ENCODE data around the gene PCSK4. TPM values are rescaled to one million over a fixed set of nuclear protein-coding genes. Genes with fewer than 3 reads are reported as not detected.

Gene PCSK4
- total RNA-seq, 2 experiments from 2014 or later: 1.5 to 1.7 TPM

DNA sequence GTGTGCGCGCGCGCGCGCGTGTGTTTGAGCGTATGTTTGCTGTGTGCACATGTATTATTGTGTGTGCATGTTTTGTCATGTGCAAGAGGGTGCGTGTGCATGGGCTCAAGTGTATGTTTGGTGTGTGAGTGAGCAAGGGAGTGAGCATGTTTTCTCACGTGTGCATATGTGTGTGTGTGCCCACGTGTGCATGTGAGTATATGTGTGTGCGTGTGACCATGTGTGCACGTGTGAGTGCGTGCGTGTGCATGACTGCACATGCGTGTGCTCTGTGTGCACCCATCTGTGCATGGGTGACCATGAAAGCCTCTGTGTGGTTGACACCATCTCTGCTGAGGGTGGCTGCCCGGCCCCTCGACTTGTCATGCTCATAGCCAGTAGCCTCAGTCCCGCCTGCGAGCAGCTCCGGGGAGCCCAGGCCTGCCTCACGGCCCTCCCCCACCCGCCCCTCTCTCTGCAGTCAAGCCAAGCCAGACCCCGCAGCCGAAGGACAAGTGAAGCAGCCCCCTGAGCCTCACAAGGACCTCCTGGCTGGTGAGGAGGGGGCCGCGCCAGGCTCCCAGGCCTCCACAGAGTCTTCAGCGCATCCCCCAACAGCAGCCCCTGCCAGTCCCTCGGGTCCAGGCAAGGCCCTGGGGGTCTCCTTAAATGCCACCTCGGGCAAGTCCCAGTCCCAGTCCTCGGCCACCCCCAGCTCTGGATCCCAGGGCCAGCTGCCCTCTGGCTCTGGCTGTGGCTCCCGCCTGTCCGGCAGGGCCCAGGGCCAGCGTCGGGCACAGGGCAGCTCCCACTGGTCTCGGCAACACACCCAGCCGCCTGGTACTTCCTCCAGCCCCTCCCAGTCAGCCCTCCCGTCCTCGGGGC, 6.8 kb upstream of the PCSK4 start:
- intact Hi-C loops (cut with micrococcal nuclease): no loop called here
- H3K27me3 Mint-ChIP-seq (ENCODE audit: low read depth): peaks cover under 1% of the 10 kb centered on the region
- CTCF ChIA-PET: no interaction called here
- no peak overlapping the region for H3K27ac Mint-ChIP-seq
- peaks cover 1% of the 10 kb centered on the region for H3K4me1 Mint-ChIP-seq (ENCODE audit: low read depth)
- no peak overlapping the region for H3K4me3 Mint-ChIP-seq
- no peaks in the 10 kb centered on the region for H3K9me3 Mint-ChIP-seq
- no peak for DNase-seq
- no peaks in the 10 kb centered on the region for H3K36me3 Mint-ChIP-seq (ENCODE audit: low read depth)

DNA sequence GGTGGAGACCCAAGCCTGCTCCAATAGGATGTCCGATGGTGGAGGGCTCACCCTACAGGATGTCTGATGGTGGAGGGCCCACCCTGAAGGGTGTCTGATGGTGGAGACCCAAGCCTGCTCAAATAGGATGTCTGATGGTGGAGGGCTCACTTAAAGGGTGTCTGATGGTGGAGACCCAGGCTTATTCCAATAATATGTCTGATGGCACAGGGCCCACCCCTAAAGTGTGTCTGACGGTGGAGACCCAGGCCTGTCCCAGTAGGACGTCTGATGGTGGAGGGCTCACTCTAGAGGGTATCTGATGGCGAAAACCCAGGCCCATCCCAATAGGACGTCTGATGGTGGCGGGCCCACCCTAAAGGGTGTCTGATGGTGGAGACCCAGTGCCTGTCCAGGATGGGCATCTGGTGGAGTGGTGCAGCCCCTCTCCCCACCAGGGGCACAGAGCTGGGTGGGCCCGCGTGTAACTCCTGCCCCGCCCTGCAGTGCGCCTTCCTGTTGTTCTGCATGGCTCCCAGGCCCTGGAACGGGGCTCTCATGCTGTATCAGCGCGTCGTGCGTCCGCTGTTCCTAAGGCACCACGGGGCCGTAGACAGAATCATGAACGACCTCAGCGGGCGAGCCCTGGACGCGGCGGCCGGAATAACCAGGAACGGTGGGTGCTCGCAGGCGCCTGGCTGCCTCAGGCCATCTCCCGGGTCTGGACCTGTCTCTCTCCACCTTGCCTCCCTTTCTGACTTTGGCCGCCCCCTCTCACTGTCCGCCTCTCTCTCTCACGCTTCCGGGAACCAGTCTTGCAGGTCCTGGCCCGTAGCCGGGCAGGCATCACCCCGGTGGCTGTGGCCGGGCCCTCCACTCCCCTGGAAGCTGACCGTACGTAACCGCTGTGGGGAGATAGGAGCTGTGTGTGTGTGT, 5.9 kb upstream of the PCSK4 start:
- H3K27ac Mint-ChIP-seq: no peak overlapping the region
- no peaks in the 10 kb centered on the region for H3K36me3 Mint-ChIP-seq (ENCODE audit: low read depth)
- H3K27me3 Mint-ChIP-seq (ENCODE audit: low read depth): peaks cover 4% of the 10 kb centered on the region
- H3K9me3 Mint-ChIP-seq: no peaks in the 10 kb centered on the region
- peaks cover 5% of the 10 kb centered on the region for H3K4me1 Mint-ChIP-seq (ENCODE audit: low read depth)
- no peak for DNase-seq
- CTCF ChIA-PET: no interaction called here
- H3K4me3 Mint-ChIP-seq: no peak overlapping the region
- intact Hi-C loops (cut with micrococcal nuclease): no loop called here

DNA sequence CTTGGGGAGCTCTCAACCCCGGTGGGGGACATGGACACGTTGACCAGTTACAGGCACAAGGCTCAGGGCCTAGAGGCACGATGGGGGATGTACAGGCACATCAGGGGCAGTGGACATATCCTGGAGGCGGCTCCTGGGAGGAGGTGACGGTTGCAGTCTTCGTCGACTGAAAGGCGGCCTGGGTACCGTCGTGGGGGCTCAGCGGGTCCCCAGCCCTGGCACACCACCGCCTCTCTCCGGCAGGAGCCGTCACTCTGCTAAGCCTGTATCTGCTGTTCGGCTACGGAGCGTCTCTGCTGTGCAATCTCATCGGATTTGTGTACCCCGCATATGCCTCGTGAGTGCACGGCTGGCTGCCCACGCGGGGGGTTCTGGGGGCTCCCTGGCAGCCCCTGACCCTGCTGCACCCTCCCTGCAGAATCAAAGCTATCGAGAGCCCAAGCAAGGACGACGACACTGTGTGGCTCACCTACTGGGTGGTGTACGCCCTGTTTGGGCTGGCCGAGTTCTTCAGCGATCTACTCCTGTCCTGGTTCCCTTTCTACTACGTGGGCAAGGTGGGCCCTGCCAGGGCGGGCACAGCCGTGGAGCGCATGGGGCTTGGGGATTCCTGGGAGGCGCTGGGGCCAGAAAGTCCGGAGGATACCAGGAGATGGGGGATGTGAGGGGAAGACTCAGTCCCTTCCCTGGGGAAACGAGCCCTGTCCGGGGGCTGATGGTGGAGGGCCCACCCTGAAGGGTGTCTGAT, 5.1 kb upstream of the PCSK4 start:
- DNase-seq: no peak
- CTCF ChIA-PET: no interaction called here

DNA sequence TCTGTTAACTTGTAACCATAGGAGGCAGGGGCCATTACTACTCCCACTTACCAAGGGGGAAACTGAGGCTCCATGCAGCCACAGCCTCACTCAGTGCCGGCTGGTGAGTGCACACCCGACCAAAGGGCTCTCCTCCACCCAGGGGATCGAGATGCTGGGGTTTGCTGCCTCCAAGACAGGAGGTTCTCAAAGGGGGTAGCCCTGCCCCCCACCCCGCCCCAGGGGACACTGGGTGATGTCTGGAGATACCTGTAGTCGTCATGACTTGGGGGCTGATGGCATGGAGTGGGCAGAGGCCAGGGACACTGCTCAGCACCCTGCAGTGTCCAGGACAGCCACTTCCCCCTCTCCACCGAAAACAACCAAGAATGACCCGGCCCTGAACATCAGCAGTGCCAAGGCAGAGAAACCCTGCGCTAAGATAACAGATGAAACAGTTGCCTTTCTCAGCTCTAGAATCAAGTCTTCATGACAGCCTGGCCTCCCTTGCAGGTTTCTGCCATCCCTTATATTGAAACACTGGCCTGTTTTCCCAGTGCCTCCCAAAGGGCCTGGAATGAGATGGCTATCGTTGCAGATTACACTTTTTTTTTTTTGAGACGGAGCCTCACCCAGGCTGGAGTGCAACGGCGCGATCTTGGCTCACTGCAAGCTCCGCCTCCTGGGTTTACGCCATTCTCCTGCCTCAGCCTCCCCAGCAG, 4.1 kb upstream of the PCSK4 start:
- DNase-seq: no peak
- peaks cover 14% of the 10 kb centered on the region for H3K4me1 Mint-ChIP-seq (ENCODE audit: low read depth)
- no peak overlapping the region for H3K27ac Mint-ChIP-seq
- no peaks in the 10 kb centered on the region for H3K9me3 Mint-ChIP-seq
- CTCF ChIA-PET: no interaction called here
- no peak overlapping the region for H3K4me3 Mint-ChIP-seq
- H3K27me3 Mint-ChIP-seq (ENCODE audit: low read depth): peaks cover 4% of the 10 kb centered on the region
- H3K36me3 Mint-ChIP-seq (ENCODE audit: low read depth): no peaks in the 10 kb centered on the region
- intact Hi-C loops (cut with micrococcal nuclease): no loop called here

More for the DNA sequence above, 5.1 kb upstream of the PCSK4 start:
- no peaks in the 10 kb centered on the region for H3K9me3 Mint-ChIP-seq
- intact Hi-C loops (cut with micrococcal nuclease): no loop called here
- no peaks in the 10 kb centered on the region for H3K36me3 Mint-ChIP-seq (ENCODE audit: low read depth)
- peaks cover 9% of the 10 kb centered on the region for H3K4me1 Mint-ChIP-seq (ENCODE audit: low read depth)
- H3K27me3 Mint-ChIP-seq (ENCODE audit: low read depth): peaks cover 4% of the 10 kb centered on the region
- no peak overlapping the region for H3K4me3 Mint-ChIP-seq
- H3K27ac Mint-ChIP-seq: no peak overlapping the region

DNA sequence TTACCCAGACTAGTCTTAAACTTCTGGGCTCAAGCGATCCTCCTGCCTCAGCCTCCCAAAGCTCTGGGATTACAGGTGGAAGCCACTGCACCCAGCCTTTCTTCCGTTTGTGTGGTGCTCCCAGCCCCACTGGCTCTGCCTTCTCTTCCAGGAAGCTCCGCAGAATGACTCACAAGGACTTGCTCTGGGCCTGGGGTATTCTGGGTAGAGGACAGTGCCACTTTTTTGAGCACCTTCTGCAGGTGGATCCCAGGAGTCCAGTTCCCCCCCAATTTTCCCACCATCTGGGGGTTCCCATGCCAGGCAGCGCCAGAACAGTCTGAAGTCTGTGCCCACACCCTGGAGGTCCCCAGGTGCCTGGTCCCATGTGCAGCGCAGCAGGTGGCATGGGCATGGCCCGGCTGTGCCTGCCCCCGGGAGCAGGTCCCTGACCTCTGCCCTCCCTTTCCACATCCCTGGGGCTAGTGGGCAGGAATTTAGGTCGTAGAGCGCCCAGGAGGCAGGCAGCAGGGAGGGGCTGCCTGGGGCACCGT, 2.4 kb upstream of the PCSK4 start:
- peaks cover 4% of the 10 kb centered on the region for H3K27me3 Mint-ChIP-seq (ENCODE audit: low read depth)
- H3K4me3 Mint-ChIP-seq: no peak overlapping the region
- peaks cover 15% of the 10 kb centered on the region for H3K4me1 Mint-ChIP-seq (ENCODE audit: low read depth)
- H3K36me3 Mint-ChIP-seq (ENCODE audit: low read depth): no peaks in the 10 kb centered on the region
- intact Hi-C loops (cut with micrococcal nuclease): no loop called here
- no peaks in the 10 kb centered on the region for H3K9me3 Mint-ChIP-seq
- DNase-seq: no peak
- H3K27ac Mint-ChIP-seq: no peak overlapping the region
- CTCF ChIA-PET: interaction anchor here (1.9 kb wide), 1 partner anchor 11 kb away, joined by 7 read pairs; no protein-coding TSS in a partner anchor

DNA sequence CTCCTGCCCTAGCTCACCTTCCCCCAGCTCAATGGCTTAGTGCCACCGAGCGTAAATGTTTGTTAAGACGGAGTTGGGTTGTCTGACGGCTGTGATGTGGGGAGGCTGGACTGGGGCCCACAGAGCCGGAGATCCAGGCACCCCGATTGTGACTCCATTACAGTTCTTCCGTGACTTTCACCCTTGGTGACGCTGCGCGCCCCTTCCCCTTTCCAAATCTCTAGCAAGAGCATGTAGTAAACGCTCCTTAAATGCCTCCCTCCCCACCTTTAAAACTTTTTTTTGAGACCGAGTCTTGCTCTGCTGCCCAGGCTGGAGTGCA, 1.7 kb upstream of the PCSK4 start:
- Mint-ChIP-seq H3K36me3 (ENCODE audit: low read depth) (no peaks in the 10 kb centered on the region), H3K27me3 (ENCODE audit: low read depth) (peaks cover 4% of the 10 kb centered on the region), H3K4me3 (peak overlapping the region; percentile 53), H3K4me1 (ENCODE audit: low read depth) (peaks cover 15% of the 10 kb centered on the region), H3K27ac (no peak overlapping the region), H3K9me3 (no peaks in the 10 kb centered on the region)
- intact Hi-C loops (cut with micrococcal nuclease): loop anchor here (2.0 kb wide), 1 partner anchor 161 kb away; the partner anchor contains the start of gene TCF3
- CTCF ChIA-PET: interaction anchor here (1.1 to 1.9 kb wide), 2 partner anchors 12 to 25 kb away, joined by 4 to 7 read pairs; no protein-coding TSS in a partner anchor
- DNase-seq: no peak

DNA sequence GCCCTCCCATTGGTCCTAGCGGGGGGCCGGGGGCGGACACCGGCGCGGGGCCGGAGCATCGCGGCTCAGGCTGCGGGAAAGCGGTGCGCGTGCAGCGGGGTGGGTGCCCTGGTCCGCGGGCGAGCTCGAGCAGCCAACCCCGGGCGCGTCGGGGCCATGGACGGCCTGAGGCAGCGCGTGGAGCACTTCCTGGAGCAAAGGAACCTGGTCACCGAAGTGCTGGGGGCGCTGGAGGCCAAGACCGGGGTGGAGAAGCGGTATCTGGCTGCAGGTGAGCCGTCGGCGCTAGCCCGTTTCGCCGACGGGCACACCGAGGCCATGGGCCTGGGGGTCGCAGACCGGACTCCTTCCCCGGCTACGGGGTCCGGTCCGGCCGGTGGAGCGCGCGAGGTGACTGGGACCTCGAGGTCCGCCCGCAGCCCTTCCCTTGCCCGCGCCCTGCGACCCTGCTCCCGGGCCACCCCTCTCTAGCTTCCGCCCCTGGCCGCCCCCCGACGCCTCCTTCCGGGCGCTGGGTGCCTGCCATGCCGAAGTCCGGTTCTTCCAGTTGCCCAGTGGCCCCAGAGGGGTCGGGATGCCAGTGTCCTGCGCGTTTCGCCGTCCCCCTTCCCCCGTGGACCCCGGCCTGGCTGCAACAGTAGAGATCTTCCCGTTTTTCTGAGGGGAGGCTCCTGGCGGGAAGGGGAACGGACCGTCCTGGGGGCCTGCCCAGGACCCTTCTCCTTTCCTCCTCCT, 1.1 kb upstream of the PCSK4 start, which contains the start of gene REEP6:
Gene REEP6 (plus strand): TSS at position 68 of the 735 bp plus-strand sequence. CDS start 89 bp downstream, at position 157.
- CTCF ChIA-PET: interaction anchor here (0.7 to 1.6 kb wide), 4 partner anchors 10 to 55 kb away, joined by 3 to 5 read pairs (median 4); no protein-coding TSS in a partner anchor

DNA sequence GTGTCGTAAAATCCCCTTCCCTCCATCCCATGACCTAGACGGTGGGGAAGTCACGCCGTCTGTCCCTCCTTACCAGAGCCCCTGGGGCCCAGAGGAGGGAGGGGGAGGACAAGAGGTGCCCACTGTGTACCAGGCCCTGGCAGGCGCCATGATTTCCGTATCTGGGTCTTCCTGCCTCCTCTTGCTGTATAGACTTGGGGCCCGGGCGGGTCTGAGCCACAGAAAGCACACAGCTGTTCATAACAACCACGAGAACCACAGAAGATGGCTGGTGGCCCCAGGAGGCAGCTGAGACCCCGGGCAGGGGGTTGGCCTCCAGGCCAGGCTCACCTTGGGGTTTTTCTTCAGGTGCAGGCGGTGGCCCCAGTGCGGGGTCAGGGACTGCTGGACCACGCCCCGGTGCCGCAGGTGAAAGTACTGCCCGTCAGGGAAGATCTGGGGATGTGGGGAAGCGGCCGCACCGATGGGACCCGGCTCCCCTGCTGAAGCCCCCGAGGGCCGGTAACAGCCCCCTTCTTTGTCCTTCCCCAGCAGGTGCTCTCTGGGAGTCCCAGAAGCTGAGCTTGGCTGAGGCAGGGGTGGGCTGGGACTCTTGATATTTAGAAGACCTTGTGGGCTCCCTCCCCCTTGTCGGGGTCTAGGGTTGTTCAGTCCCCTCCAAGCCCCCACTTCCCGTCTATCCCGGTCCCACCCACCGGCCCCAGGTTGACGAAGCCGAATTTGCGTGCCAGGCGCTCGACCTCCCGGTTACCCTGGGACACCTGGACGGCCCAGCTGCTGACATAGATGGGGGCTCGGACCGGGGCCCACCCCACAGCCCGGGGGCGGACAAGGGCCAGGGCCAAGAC, 463 bp downstream of the PCSK4 start:
- peaks cover 4% of the 10 kb centered on the region for H3K27me3 Mint-ChIP-seq (ENCODE audit: low read depth)
- no peak overlapping the region for H3K27ac Mint-ChIP-seq
- no peaks in the 10 kb centered on the region for H3K36me3 Mint-ChIP-seq (ENCODE audit: low read depth)
- H3K4me3 Mint-ChIP-seq: peak overlapping the region; percentile 41
- H3K9me3 Mint-ChIP-seq: no peaks in the 10 kb centered on the region
- H3K4me1 Mint-ChIP-seq (ENCODE audit: low read depth): peaks cover 15% of the 10 kb centered on the region
- intact Hi-C loops (cut with micrococcal nuclease): loop anchor here (1.0 to 2.0 kb wide), 4 partner anchors 10 to 323 kb away; partner anchors contain the start of genes ATP8B3, C19orf25 and TCF3
- no peak for DNase-seq
- CTCF ChIA-PET: interaction anchor here (0.6 to 1.6 kb wide), 2 partner anchors 12 to 58 kb away, joined by 3 to 4 read pairs; no protein-coding TSS in a partner anchor

More for the DNA sequence above, 1.1 kb upstream of the PCSK4 start, which contains the start of gene REEP6:
- Mint-ChIP-seq H3K27me3 (ENCODE audit: low read depth) (peaks cover 4% of the 10 kb centered on the region), H3K4me1 (ENCODE audit: low read depth) (peaks cover 15% of the 10 kb centered on the region), H3K36me3 (ENCODE audit: low read depth) (no peaks in the 10 kb centered on the region), H3K9me3 (no peaks in the 10 kb centered on the region), H3K4me3 (peak within 1 kb of the TSS; percentile 81), H3K27ac (peak within 1 kb of the TSS; percentile 57)
- DNase-seq: no peak
- intact Hi-C loops (cut with micrococcal nuclease): loop anchor here (2.0 kb wide), 1 partner anchor 162 kb away; the partner anchor contains the start of gene TCF3

DNA sequence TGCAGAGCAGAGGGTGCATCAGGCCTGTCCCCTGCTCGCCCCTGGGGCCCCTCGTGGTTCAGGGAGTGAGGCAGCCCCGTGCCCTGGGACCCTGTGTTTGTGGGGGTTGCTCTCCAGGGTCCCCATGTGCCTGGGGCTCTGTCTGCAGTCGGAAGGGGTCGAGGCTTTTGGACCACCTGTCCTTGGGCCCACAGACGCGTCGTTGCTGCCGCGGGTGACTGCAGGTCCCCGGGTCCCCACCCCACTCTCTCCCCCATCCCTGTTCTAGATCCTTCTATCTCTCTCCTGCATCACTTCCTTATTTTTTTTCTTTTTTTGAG, 1.9 kb downstream of the PCSK4 start:
- CTCF ChIA-PET: no interaction called here
- intact Hi-C loops (cut with micrococcal nuclease): no loop called here
- H3K4me3 Mint-ChIP-seq: no peak overlapping the region
- no peaks in the 10 kb centered on the region for H3K36me3 Mint-ChIP-seq (ENCODE audit: low read depth)
- no peaks in the 10 kb centered on the region for H3K9me3 Mint-ChIP-seq
- H3K27ac Mint-ChIP-seq: no peak overlapping the region
- DNase-seq: no peak
- H3K4me1 Mint-ChIP-seq (ENCODE audit: low read depth): peaks cover 15% of the 10 kb centered on the region
- H3K27me3 Mint-ChIP-seq (ENCODE audit: low read depth): peaks cover 4% of the 10 kb centered on the region

DNA sequence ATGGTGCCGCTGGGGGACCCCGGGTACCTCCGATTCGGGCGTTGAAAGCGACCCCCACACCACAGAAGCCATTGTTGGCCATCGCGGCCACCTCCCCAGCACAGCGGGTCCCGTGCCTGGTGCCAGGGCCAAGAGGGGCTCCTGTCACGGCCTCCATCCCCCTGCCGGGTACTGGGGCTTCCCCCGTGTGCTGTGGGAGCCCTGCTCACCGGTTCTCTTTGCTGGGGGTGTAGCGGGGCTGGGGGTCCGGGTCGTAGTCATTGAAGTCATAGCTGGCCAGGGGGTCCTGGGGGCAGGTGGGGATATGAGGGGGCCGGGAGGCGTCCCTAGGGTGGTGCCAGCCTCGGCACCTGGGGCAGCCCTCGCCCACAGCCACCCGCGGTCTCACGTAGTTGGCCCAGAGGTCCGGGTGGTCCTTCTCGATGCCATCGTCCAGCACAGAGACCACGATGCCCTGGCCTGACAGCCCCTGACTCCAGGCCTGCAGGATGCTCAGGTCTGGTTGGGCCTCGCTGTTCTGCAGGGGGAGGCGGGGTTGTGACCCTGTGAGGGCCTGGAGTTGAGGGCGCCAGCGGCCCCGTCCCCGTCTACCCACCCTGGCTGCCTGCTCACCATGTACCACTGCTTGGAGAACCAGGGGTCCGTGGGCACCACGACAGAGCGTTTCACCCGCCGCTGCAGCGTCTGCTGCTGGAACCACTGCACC, 2.4 kb downstream of the PCSK4 start:
- Mint-ChIP-seq H3K36me3 (ENCODE audit: low read depth) (no peaks in the 10 kb centered on the region), H3K4me3 (no peak overlapping the region), H3K27me3 (ENCODE audit: low read depth) (peaks cover 4% of the 10 kb centered on the region), H3K4me1 (ENCODE audit: low read depth) (peaks cover 15% of the 10 kb centered on the region), H3K27ac (no peak overlapping the region), H3K9me3 (no peaks in the 10 kb centered on the region)
- CTCF ChIA-PET: no interaction called here
- intact Hi-C loops (cut with micrococcal nuclease): no loop called here
- no peak for DNase-seq

Data from activated naive CD4-positive, alpha-beta T cell treated with anti-CD3 and anti-CD28 coated beads for 36 hours (primary cell).